Endothelial cell (in vitro differentiated cells): ENCODE data around the gene XYLT1. TPM values are rescaled to one million over a fixed set of nuclear protein-coding genes. Genes with fewer than 3 reads are reported as not detected.

Experiments used
- DNase-seq: peaks from one replicate; pipeline ENCODE4 v3.0.0; 2021; ENCODE audit warnings: low spot score
- H3K27ac Mint-ChIP-seq: one replicate; pipeline ENCODE4 v1.8.0; 2021; ENCODE audit warnings: mixed read lengths, inconsistent platforms; ENCODE audit not compliant: unreplicated experiment
- H3K27me3 Mint-ChIP-seq: one replicate; pipeline ENCODE4 v1.8.0; 2021; ENCODE audit warnings: mild to moderate bottlenecking, moderate library complexity, mixed read lengths, inconsistent platforms; ENCODE audit not compliant: unreplicated experiment
- H3K36me3 Mint-ChIP-seq: one replicate; pipeline ENCODE4 v1.8.0; 2021; ENCODE audit warnings: mild to moderate bottlenecking, low read depth, mixed read lengths, inconsistent platforms; ENCODE audit not compliant: unreplicated experiment
- H3K4me1 Mint-ChIP-seq: one replicate; pipeline ENCODE4 v1.8.0; 2021; ENCODE audit warnings: mild to moderate bottlenecking, mixed read lengths, inconsistent platforms; ENCODE audit not compliant: unreplicated experiment
- H3K4me3 Mint-ChIP-seq: one replicate; pipeline ENCODE4 v1.8.0; 2021; ENCODE audit warnings: mild to moderate bottlenecking, mixed read lengths, inconsistent platforms; ENCODE audit not compliant: unreplicated experiment
- H3K9me3 Mint-ChIP-seq: one replicate; pipeline ENCODE4 v1.8.0; 2021; ENCODE audit warnings: mixed read lengths, inconsistent platforms; ENCODE audit not compliant: unreplicated experiment
- CTCF ChIP-seq: fragments of 200-600 bp; sonication (generic); IDR thresholded peaks from one replicate; pipeline ENCODE4 v1.5.0; 2021; ENCODE audit warnings: antibody characterized with exemption; ENCODE audit not compliant: unreplicated experiment
- total RNA-seq: library from RNA; stranded (reverse); fragmentation: NEBNext Ultra II Directional; extraction: Animal tissue kit (Norgen Biotek cat#: 25700); gene quantifications from one replicate; pipeline ENCODE4 v1.2.1, GENCODE V29; 2021; ENCODE audit not compliant: unreplicated experiment

The XYLT1 gene
- total RNA-seq, 1 donor from 2014 or later: 11.1 TPM

GRCh38 chr16:17155485-17155884 lies 315.3 kb downstream of the XYLT1 start:
- TF ChIP-seq CTCF: no peak

GRCh38 chr16:17154981-17155380 lies 315.8 kb downstream of the XYLT1 start:
- H3K4me1 Mint-ChIP-seq: peaks cover 4% of the 10 kb centered on the region
- no peaks in the 10 kb centered on the region for H3K27me3 Mint-ChIP-seq
- H3K4me3 Mint-ChIP-seq: no peak overlapping the region
- no peak for DNase-seq
- H3K36me3 Mint-ChIP-seq: no peaks in the 10 kb centered on the region
- TF ChIP-seq CTCF: no peak
- no peaks in the 10 kb centered on the region for H3K9me3 Mint-ChIP-seq
- no peak overlapping the region for H3K27ac Mint-ChIP-seq

More at GRCh38 chr16:17155485-17155884, 315.3 kb downstream of the XYLT1 start:
- Mint-ChIP-seq H3K27ac (no peak overlapping the region), H3K9me3 (no peaks in the 10 kb centered on the region), H3K36me3 (no peaks in the 10 kb centered on the region), H3K4me1 (peaks cover 7% of the 10 kb centered on the region), H3K27me3 (no peaks in the 10 kb centered on the region), H3K4me3 (no peak overlapping the region)
- DNase-seq: no peak

GRCh38 chr16:17152311-17152710 lies 318.4 kb downstream of the XYLT1 start:
- Mint-ChIP-seq H3K27me3 (no peaks in the 10 kb centered on the region), H3K4me3 (no peak overlapping the region), H3K9me3 (no peaks in the 10 kb centered on the region), H3K27ac (no peak overlapping the region), H3K36me3 (no peaks in the 10 kb centered on the region), H3K4me1 (no peaks in the 10 kb centered on the region)
- DNase-seq: no peak
- TF ChIP-seq CTCF: no peak

GRCh38 chr16:17151335-17151734 lies 319.4 kb downstream of the XYLT1 start:
- no peaks in the 10 kb centered on the region for H3K36me3 Mint-ChIP-seq
- H3K27me3 Mint-ChIP-seq: no peaks in the 10 kb centered on the region
- TF ChIP-seq CTCF: no peak
- H3K4me3 Mint-ChIP-seq: no peak overlapping the region
- H3K9me3 Mint-ChIP-seq: no peaks in the 10 kb centered on the region
- no peaks in the 10 kb centered on the region for H3K4me1 Mint-ChIP-seq
- no peak overlapping the region for H3K27ac Mint-ChIP-seq
- DNase-seq: no peak

GRCh38 chr16:17149904-17150483 lies 320.8 kb downstream of the XYLT1 start:
- Mint-ChIP-seq H3K4me1 (no peaks in the 10 kb centered on the region), H3K9me3 (no peaks in the 10 kb centered on the region), H3K4me3 (no peak overlapping the region), H3K36me3 (no peaks in the 10 kb centered on the region), H3K27me3 (no peaks in the 10 kb centered on the region), H3K27ac (no peak overlapping the region)
- no peak for DNase-seq
- TF ChIP-seq CTCF: no peak
